ENCODE data around the gene BIRC6.
A peak's percentile ranks its signal among the peaks of the same experiment; 100 is the strongest.
"Not testable (repeated sequence)": the region's sequence is repeated elsewhere in the genome, so short reads cannot be mapped to it uniquely, and the experiment has no call there.

BIRC6 gene

GRCh38 chr2:32357318-32358110 lies 691 bp downstream of the BIRC6 start:
- WGBS, 2 experiments, result 0 to 1% methylated on average over 57 to 59 of the region's 65 CpGs
- no peaks in the 10 kb centered on the region for H3K36me3 ChIP-seq (ENCODE audit: control insufficient read depth, insufficient read depth, low read length)
- H3K27ac ChIP-seq (ENCODE audit: insufficient read depth, low read depth, low read length, poor library complexity, severe bottlenecking), result peak overlapping the region; percentile 91
- peaks cover 6% of the 10 kb centered on the region for H3K4me1 ChIP-seq (ENCODE audit: control insufficient read depth, insufficient read depth, low read length)
- H3K27me3 ChIP-seq (ENCODE audit: control insufficient read depth, insufficient read depth, low read length, poor library complexity, severe bottlenecking), result no peaks in the 10 kb centered on the region
- H3K9me3 ChIP-seq (ENCODE audit: control insufficient read depth, low read length), result no peaks in the 10 kb centered on the region
- H3K4me3 ChIP-seq (ENCODE audit: insufficient read depth, low read depth, low read length), result peak overlapping the region; percentile 100

- 8 to 9% methylated on average over 16 of the region's 16 CpGs for WGBS, 2 experiments
- H3K36me3 ChIP-seq (ENCODE audit: control insufficient read depth, insufficient read depth, low read length), result no peaks in the 10 kb centered on the region
- H3K9me3 ChIP-seq (ENCODE audit: control insufficient read depth, low read length), result no peaks in the 10 kb centered on the region
- peaks cover 6% of the 10 kb centered on the region for H3K4me1 ChIP-seq (ENCODE audit: control insufficient read depth, insufficient read depth, low read length)
- no peak overlapping the region for H3K27ac ChIP-seq (ENCODE audit: insufficient read depth, low read depth, low read length, poor library complexity, severe bottlenecking)
- no peaks in the 10 kb centered on the region for H3K27me3 ChIP-seq (ENCODE audit: control insufficient read depth, insufficient read depth, low read length, poor library complexity, severe bottlenecking)
- peak overlapping the region; percentile 100 for H3K4me3 ChIP-seq (ENCODE audit: insufficient read depth, low read depth, low read length)
These were observed 1.3 kb downstream of the BIRC6 start for GRCh38 chr2:32358111-32358482.

GRCh38 chr2:32360416-32360815 lies 3.6 kb downstream of the BIRC6 start:
- peaks cover 6% of the 10 kb centered on the region for H3K4me1 ChIP-seq (ENCODE audit: control insufficient read depth, insufficient read depth, low read length)
- no peak overlapping the region for H3K4me3 ChIP-seq (ENCODE audit: insufficient read depth, low read depth, low read length)

GRCh38 chr2:32362997-32363396 lies 6.2 kb downstream of the BIRC6 start:
- not testable (repeated sequence) for H3K36me3 ChIP-seq (ENCODE audit: control insufficient read depth, insufficient read depth, low read length); H3K4me1 ChIP-seq (ENCODE audit: control insufficient read depth, insufficient read depth, low read length); H3K9me3 ChIP-seq (ENCODE audit: control insufficient read depth, low read length); H3K27ac ChIP-seq (ENCODE audit: insufficient read depth, low read depth, low read length, poor library complexity, severe bottlenecking); H3K27me3 ChIP-seq (ENCODE audit: control insufficient read depth, insufficient read depth, low read length, poor library complexity, severe bottlenecking); H3K4me3 ChIP-seq (ENCODE audit: insufficient read depth, low read depth, low read length)
- WGBS, 2 experiments, result 94 to 97% methylated on average over 2 of the region's 2 CpGs

More at GRCh38 chr2:32360416-32360815, 3.6 kb downstream of the BIRC6 start:
- no peaks in the 10 kb centered on the region for H3K9me3 ChIP-seq (ENCODE audit: control insufficient read depth, low read length)
- WGBS, 2 experiments, result 96 to 97% methylated on average over 3 of the region's 4 CpGs
- no peaks in the 10 kb centered on the region for H3K36me3 ChIP-seq (ENCODE audit: control insufficient read depth, insufficient read depth, low read length)
- no peak overlapping the region for H3K27ac ChIP-seq (ENCODE audit: insufficient read depth, low read depth, low read length, poor library complexity, severe bottlenecking)
- no peaks in the 10 kb centered on the region for H3K27me3 ChIP-seq (ENCODE audit: control insufficient read depth, insufficient read depth, low read length, poor library complexity, severe bottlenecking)

- Histone ChIP-seq H3K9me3 (ENCODE audit: control insufficient read depth, low read length) (no peaks in the 10 kb centered on the region), H3K4me3 (ENCODE audit: insufficient read depth, low read depth, low read length) (no peak overlapping the region), H3K36me3 (ENCODE audit: control insufficient read depth, insufficient read depth, low read length) (no peaks in the 10 kb centered on the region), H3K27ac (ENCODE audit: insufficient read depth, low read depth, low read length, poor library complexity, severe bottlenecking) (no peak overlapping the region), H3K27me3 (ENCODE audit: control insufficient read depth, insufficient read depth, low read length, poor library complexity, severe bottlenecking) (no peaks in the 10 kb centered on the region), H3K4me1 (ENCODE audit: control insufficient read depth, insufficient read depth, low read length) (peaks cover 2% of the 10 kb centered on the region)
- 92% methylated on average over 2 of the region's 2 CpGs; no CpG with 5 or more reads in 1 of the 2 experiments for WGBS, 2 experiments
These were observed 6.8 kb downstream of the BIRC6 start for GRCh38 chr2:32363597-32363996.

- H3K4me3 ChIP-seq (ENCODE audit: insufficient read depth, low read depth, low read length); H3K27ac ChIP-seq (ENCODE audit: insufficient read depth, low read depth, low read length, poor library complexity, severe bottlenecking); H3K36me3 ChIP-seq (ENCODE audit: control insufficient read depth, insufficient read depth, low read length); H3K4me1 ChIP-seq (ENCODE audit: control insufficient read depth, insufficient read depth, low read length); H3K9me3 ChIP-seq (ENCODE audit: control insufficient read depth, low read length); H3K27me3 ChIP-seq (ENCODE audit: control insufficient read depth, insufficient read depth, low read length, poor library complexity, severe bottlenecking): not testable (repeated sequence)
- WGBS, 2 experiments, result 93 to 96% methylated on average over 9 of the region's 9 CpGs
These were observed 7.5 kb downstream of the BIRC6 start for GRCh38 chr2:32364290-32364689.

- WGBS, 2 experiments, result 93 to 97% methylated on average over 3 of the region's 3 CpGs
- H3K27ac ChIP-seq (ENCODE audit: insufficient read depth, low read depth, low read length, poor library complexity, severe bottlenecking); H3K4me1 ChIP-seq (ENCODE audit: control insufficient read depth, insufficient read depth, low read length); H3K36me3 ChIP-seq (ENCODE audit: control insufficient read depth, insufficient read depth, low read length); H3K4me3 ChIP-seq (ENCODE audit: insufficient read depth, low read depth, low read length); H3K9me3 ChIP-seq (ENCODE audit: control insufficient read depth, low read length); H3K27me3 ChIP-seq (ENCODE audit: control insufficient read depth, insufficient read depth, low read length, poor library complexity, severe bottlenecking): not testable (repeated sequence)
These were observed 8.9 kb downstream of the BIRC6 start for GRCh38 chr2:32365679-32366078.

GRCh38 chr2:32366595-32366994 lies 9.8 kb downstream of the BIRC6 start:
- 91 to 92% methylated on average over 2 of the region's 2 CpGs for WGBS, 2 experiments
- no peaks in the 10 kb centered on the region for H3K27me3 ChIP-seq (ENCODE audit: control insufficient read depth, insufficient read depth, low read length, poor library complexity, severe bottlenecking)
- no peaks in the 10 kb centered on the region for H3K36me3 ChIP-seq (ENCODE audit: control insufficient read depth, insufficient read depth, low read length)

GRCh38 chr2:32369222-32369621 lies 12.4 kb downstream of the BIRC6 start:
- Histone ChIP-seq H3K4me3 (ENCODE audit: insufficient read depth, low read depth, low read length) (no peak overlapping the region), H3K27ac (ENCODE audit: insufficient read depth, low read depth, low read length, poor library complexity, severe bottlenecking) (no peak overlapping the region), H3K36me3 (ENCODE audit: control insufficient read depth, insufficient read depth, low read length) (no peaks in the 10 kb centered on the region), H3K27me3 (ENCODE audit: control insufficient read depth, insufficient read depth, low read length, poor library complexity, severe bottlenecking) (no peaks in the 10 kb centered on the region), H3K4me1 (ENCODE audit: control insufficient read depth, insufficient read depth, low read length) (no peaks in the 10 kb centered on the region), H3K9me3 (ENCODE audit: control insufficient read depth, low read length) (no peaks in the 10 kb centered on the region)
- 91 to 94% methylated on average over 9 of the region's 9 CpGs for WGBS, 2 experiments

More at GRCh38 chr2:32366595-32366994, 9.8 kb downstream of the BIRC6 start:
- no peaks in the 10 kb centered on the region for H3K9me3 ChIP-seq (ENCODE audit: control insufficient read depth, low read length)
- no peaks in the 10 kb centered on the region for H3K4me1 ChIP-seq (ENCODE audit: control insufficient read depth, insufficient read depth, low read length)
- H3K4me3 ChIP-seq (ENCODE audit: insufficient read depth, low read depth, low read length), result no peak overlapping the region
- no peak overlapping the region for H3K27ac ChIP-seq (ENCODE audit: insufficient read depth, low read depth, low read length, poor library complexity, severe bottlenecking)

- H3K27me3 ChIP-seq (ENCODE audit: control insufficient read depth, insufficient read depth, low read length, poor library complexity, severe bottlenecking); H3K9me3 ChIP-seq (ENCODE audit: control insufficient read depth, low read length); H3K36me3 ChIP-seq (ENCODE audit: control insufficient read depth, insufficient read depth, low read length); H3K4me1 ChIP-seq (ENCODE audit: control insufficient read depth, insufficient read depth, low read length); H3K4me3 ChIP-seq (ENCODE audit: insufficient read depth, low read depth, low read length); H3K27ac ChIP-seq (ENCODE audit: insufficient read depth, low read depth, low read length, poor library complexity, severe bottlenecking): not testable (repeated sequence)
- 90 to 96% methylated on average over 4 to 5 of the region's 5 CpGs for WGBS, 2 experiments
These were observed 14.1 kb downstream of the BIRC6 start for GRCh38 chr2:32370942-32371341.

All from ectodermal cell (in vitro differentiated cells).